K562 (cell line): ENCODE data around the gene RNF114. TPM values are rescaled to one million over a fixed set of nuclear protein-coding genes. Genes with fewer than 3 reads are reported as not detected.

Experiments used
- BRD4 ChIP-seq: fragments of 200-600 bp; sonication (generic); IDR thresholded peaks from 2 replicates; pipeline ENCODE4 v1.6.1; 2017; ENCODE audit warnings: inconsistent platforms
- CREB3L1 ChIP-seq: fragments of 450-650 bp; IDR thresholded peaks from 2 replicates; pipeline ENCODE4 v1.6.1; 2014; ENCODE audit warnings: low read depth, mild to moderate bottlenecking, moderate library complexity, borderline replicate concordance
- ESRRA ChIP-seq: fragments of 450-650 bp; IDR thresholded peaks from 2 replicates; pipeline ENCODE4 v1.6.1; 2014; ENCODE audit warnings: low read depth, mild to moderate bottlenecking, moderate library complexity, borderline replicate concordance
- FOXP1 ChIP-seq: sonication (generic); formaldehyde crosslinking; IDR thresholded peaks from 2 replicates; pipeline ENCODE4 v1.8.0; 2022; ENCODE audit warnings: mild to moderate bottlenecking, missing genetic modification reagents
- HNRNPUL1 ChIP-seq: fragments of 200-400 bp; formaldehyde crosslinking; IDR thresholded peaks from 2 replicates; pipeline ENCODE4 v1.6.1; 2017; ENCODE audit warnings: low read length
- IRF9 ChIP-seq: fragments of 450-650 bp; IDR thresholded peaks from 2 replicates; pipeline ENCODE4 v1.6.1; 2016; ENCODE audit warnings: missing biosample characterization, missing genetic modification characterization
- KLF1 ChIP-seq: fragments of 450-650 bp; IDR thresholded peaks from 2 replicates; pipeline ENCODE4 v1.6.1; 2016; ENCODE audit warnings: missing genetic modification characterization, missing compliant biosample characterization
- KLF13 ChIP-seq: fragments of 450-650 bp; IDR thresholded peaks from 2 replicates; pipeline ENCODE4 v1.6.1; 2016; ENCODE audit warnings: missing genetic modification characterization, low read depth, mild to moderate bottlenecking, missing compliant biosample characterization, moderate library complexity, borderline replicate concordance
- MYC ChIP-seq, 2 experiments: fragments of 250-450 bp in 1 of 2; sonication (Bioruptor Pico) in 1 of 2; IDR thresholded peaks; 2 replicates each; pipeline versions ENCODE4 v1.5.1 to v1.6.1; 2012 to 2021; ENCODE audit warnings: low read depth in 2 of 2, borderline replicate concordance in 1 of 2, improper control_type of control experiment in 1 of 2, low read length in 1 of 2, mild to moderate bottlenecking in 1 of 2, moderate library complexity in 1 of 2
- NFIX ChIP-seq: fragments of 250-450 bp; sonication (Bioruptor Pico); IDR thresholded peaks from 2 replicates; pipeline ENCODE4 v1.4.0; 2020; ENCODE audit warnings: low read depth, mild to moderate bottlenecking, moderate library complexity
- NR4A1 ChIP-seq, 2 experiments: fragments of 250-450 bp in 1 of 2; fragments of 450-650 bp in 1 of 2; sonication (Bioruptor Pico) in 1 of 2; IDR thresholded peaks; 2 replicates each; pipeline versions ENCODE4 v1.4.0 to v1.6.1; 2016 to 2020; ENCODE audit warnings: mild to moderate bottlenecking in 2 of 2, missing compliant biosample characterization in 1 of 2, missing genetic modification characterization in 1 of 2, moderate library complexity in 1 of 2
- TCF7 ChIP-seq: sonication (generic); IDR thresholded peaks from 2 replicates; pipeline ENCODE4 v1.6.1; 2016; ENCODE audit warnings: antibody characterized with exemption, borderline replicate concordance
- THRAP3 ChIP-seq: fragments of 450-650 bp; IDR thresholded peaks from 2 replicates; pipeline ENCODE4 v1.6.1; 2016; ENCODE audit warnings: mild to moderate bottlenecking, inconsistent platforms, borderline replicate concordance
- ZNF143 ChIP-seq: sonication (generic); formaldehyde crosslinking; IDR thresholded peaks from 2 replicates; pipeline ENCODE4 v1.9.0; 2022; ENCODE audit warnings: mild to moderate bottlenecking, missing genetic modification reagents
- ZNF282 ChIP-seq: sonication (generic); formaldehyde crosslinking; IDR thresholded peaks from 2 replicates; pipeline ENCODE4 v1.8.1; 2023; ENCODE audit warnings: missing genetic modification reagents
- ZNF449 ChIP-seq: fragments of 250-450 bp; sonication (Bioruptor Pico); IDR thresholded peaks from 2 replicates; pipeline ENCODE4 v1.8.0; 2022; ENCODE audit warnings: moderate library complexity, mild to moderate bottlenecking, inconsistent platforms
- ZNF639 ChIP-seq, 2 experiments: fragments of 200-800 bp in 1 of 2; sonication (Bioruptor generic) in 1 of 2; sonication (generic) in 1 of 2; formaldehyde crosslinking in 1 of 2; IDR thresholded peaks in 1 of 2; conservative IDR thresholded peaks in 1 of 2; 2 replicates each; pipeline versions ENCODE4 v1.5.0 to v1.6.1; 2016 to 2020; ENCODE audit warnings: missing compliant biosample characterization in 1 of 2, missing genetic modification characterization in 1 of 2, missing genetic modification reagents in 1 of 2
- ZNF668 ChIP-seq: fragments of 250-450 bp; sonication (Bioruptor Pico); IDR thresholded peaks from 2 replicates; pipeline ENCODE4 v1.8.0; 2022; ENCODE audit warnings: mild to moderate bottlenecking, inconsistent platforms
- ZNF785 ChIP-seq: fragments of 250-450 bp; sonication (Bioruptor Pico); IDR thresholded peaks from 2 replicates; pipeline ENCODE4 v1.4.0; 2020; ENCODE audit warnings: mild to moderate bottlenecking
- polyA plus RNA-seq, 8 experiments: library from polyadenylated mRNA; depleted of rRNA in 4 of 8; stranded (reverse) in 5 of 8; unstranded in 3 of 8; fragments of >200 nt; fragmentation: Nextera tagmentation in 2 of 8; fragmentation: Illumina TruSeq in 1 of 8; extraction: Ambion mirVana in 2 of 8; extraction: Trizol in 1 of 8; gene quantifications; 2 replicates each; pipeline versions ENCODE4 v1.2.1 to v1.2.3, GENCODE V29; 2011 to 2014; ENCODE audit warnings: inconsistent platforms in 1 of 8, missing spikeins in 1 of 8
- total RNA-seq, 7 experiments: library from RNA; depleted of rRNA in 6 of 7; stranded (reverse); fragments of >200 nt in 6 of 7; fragmentation: Illumina TruSeq in 2 of 7; extraction: Trizol in 2 of 7; gene quantifications; 2 replicates each; pipeline versions ENCODE4 v1.2.1 to v1.2.3, GENCODE V29; 2011 to 2021; ENCODE audit warnings: low replicate concordance in 1 of 7
- TF ChIP-seq, protein P1 (sequence below): fragments of 450-650 bp; IDR thresholded peaks from 2 replicates; pipeline ENCODE4 v1.6.1; 2016; ENCODE audit warnings: low read depth, mild to moderate bottlenecking, moderate library complexity

The RNF114 gene
- total and polyA plus RNA-seq, 9 of the 15 experiments (the other 6 are each of a cell fraction or from before 2014, with no cell fraction given): 38.6 to 111 (median 62.6) TPM

GRCh38 chr20:49982346-49983122, 46.3 kb downstream of the RNF114 start, which contains the start of gene SNAI1 (continued):
- TF ChIP-seq ZNF282: peak; percentile 63; the same call in 1 of the 2 replicates
- TF ChIP-seq, protein P1, sequence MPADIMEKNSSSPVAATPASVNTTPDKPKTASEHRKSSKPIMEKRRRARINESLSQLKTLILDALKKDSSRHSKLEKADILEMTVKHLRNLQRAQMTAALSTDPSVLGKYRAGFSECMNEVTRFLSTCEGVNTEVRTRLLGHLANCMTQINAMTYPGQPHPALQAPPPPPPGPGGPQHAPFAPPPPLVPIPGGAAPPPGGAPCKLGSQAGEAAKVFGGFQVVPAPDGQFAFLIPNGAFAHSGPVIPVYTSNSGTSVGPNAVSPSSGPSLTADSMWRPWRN: no peak
- no peak for TF ChIP-seq ZNF668 (CRISPR knock-in tag)
- TF ChIP-seq THRAP3: no peak
- TF ChIP-seq IRF9 (tag): no peak
- 0 out of 2 replicates have a peak, but pooled peaks have one; percentile 49 for TF ChIP-seq BRD4
- no peak for TF ChIP-seq ZNF785 (CRISPR knock-in tag)
- no peak for TF ChIP-seq TCF7
- peak; percentile 87 for TF ChIP-seq ESRRA
- no peak for TF ChIP-seq NFIX (CRISPR knock-in tag)
- peak; percentile 96 for TF ChIP-seq CREB3L1
- TF ChIP-seq ZNF449: no peak
- peak; percentile 92 for TF ChIP-seq FOXP1
- no peak; the same call in 1 of the 2 replicates for TF ChIP-seq KLF13 (tag)
- TF ChIP-seq KLF1 (tag): no peak
- TF ChIP-seq ZNF639 (CRISPR knock-in tag; conservative IDR thresholded peaks at IDR 0.05 in 1 of 2, IDR thresholded peaks at IDR 0.05 in 1 of 2): peak in 1 of 2 experiments; percentile 55; a peak in 2 of 4 replicates
- TF ChIP-seq NR4A1 (CRISPR knock-in tag; IDR thresholded peaks at IDR 0.05): no peak
- TF ChIP-seq NR4A1 (tag; IDR thresholded peaks at IDR 0.05): peak; percentile 81
- TF ChIP-seq ZNF143 (CRISPR knock-in tag): no peak; the same call in none of the 2 replicates
- TF ChIP-seq HNRNPUL1: no peak
- TF ChIP-seq MYC (IDR thresholded peaks at IDR 0.05; ENCODE audit: low read depth, low read length): peak; percentile 95
- TF ChIP-seq MYC (CRISPR knock-in tag; IDR thresholded peaks at IDR 0.05; ENCODE audit: borderline replicate concordance, low read depth): no peak; the same call in none of the 2 replicates
